Karpas-422 (cell line): ENCODE results near the gene CD2. TPM values are rescaled to one million over a fixed set of nuclear protein-coding genes. Genes with fewer than 3 reads are reported as not detected.

ENCODE experiments used
- DNase-seq: peaks from one replicate; pipeline ENCODE4 v3.0.0-alpha.2; 2015
- H2AFZ ChIP-seq: fragments of 200-600 bp; sonication (generic); 2 replicates; pipeline ENCODE4 v1.6.1; 2014; ENCODE audit warnings: antibody characterized with exemption, low read length, mixed read lengths
- H3K27ac ChIP-seq: fragments of 200-600 bp; sonication (generic); 2 replicates; pipeline ENCODE4 v1.5.1; 2014; ENCODE audit warnings: mild to moderate bottlenecking, low read length, moderate library complexity
- H3K27me3 ChIP-seq: fragments of 200-600 bp; sonication (generic); 2 replicates; pipeline ENCODE4 v1.6.1; 2014; ENCODE audit warnings: low read length, mixed read lengths
- H3K36me3 ChIP-seq: fragments of 200-600 bp; sonication (generic); 2 replicates; pipeline ENCODE4 v1.6.1; 2014; ENCODE audit warnings: low read length, mixed read lengths; ENCODE audit not compliant: insufficient read depth
- H3K4me1 ChIP-seq: fragments of 200-600 bp; sonication (generic); 2 replicates; pipeline ENCODE4 v1.6.1; 2014; ENCODE audit warnings: mild to moderate bottlenecking, low read length, mixed read lengths
- H3K4me2 ChIP-seq: fragments of 200-600 bp; sonication (generic); 2 replicates; pipeline ENCODE4 v1.6.1; 2014; ENCODE audit warnings: low read length, low read depth, mild to moderate bottlenecking; ENCODE audit not compliant: poor library complexity, severe bottlenecking
- H3K4me3 ChIP-seq: fragments of 200-600 bp; sonication (generic); 2 replicates; pipeline ENCODE4 v1.5.1; 2014; ENCODE audit warnings: mild to moderate bottlenecking, antibody characterized with exemption, low read length, mixed read lengths
- H3K79me2 ChIP-seq: fragments of 200-600 bp; sonication (generic); 2 replicates; pipeline ENCODE4 v1.6.1; 2014; ENCODE audit warnings: mild to moderate bottlenecking, low read length, mixed read lengths
- H3K9ac ChIP-seq: fragments of 200-600 bp; sonication (generic); 2 replicates; pipeline ENCODE4 v1.6.0; 2014; ENCODE audit warnings: low read length
- H3K9me2 ChIP-seq: fragments of 200-600 bp; sonication (generic), shearing (Covaris generic); replicated peaks from 2 replicates; pipeline ENCODE4 v1.6.0; 2014; ENCODE audit warnings: mild to moderate bottlenecking, low read length, moderate library complexity; ENCODE audit not compliant: insufficient read depth
- H3K9me3 ChIP-seq: fragments of 300-700, 200-600 bp; sonication (generic); 2 replicates; pipeline ENCODE4 v1.6.1; 2014; ENCODE audit warnings: low read length, mixed read lengths
- H4K20me1 ChIP-seq: fragments of 200-600 bp; sonication (generic); 2 replicates; pipeline ENCODE4 v1.6.1; 2014; ENCODE audit warnings: mild to moderate bottlenecking, antibody characterized with exemption, low read length, low read depth; ENCODE audit not compliant: insufficient read depth
- total RNA-seq: library from RNA; depleted of rRNA; stranded (reverse); fragments of >200 nt; shearing (Covaris generic); gene quantifications from 2 replicates; pipeline ENCODE4 v1.2.3, GENCODE V29; 2014; ENCODE audit warnings: low replicate concordance

The CD2 gene
- total RNA-seq, 1 experiment from 2014 or later: not detected

DNA sequence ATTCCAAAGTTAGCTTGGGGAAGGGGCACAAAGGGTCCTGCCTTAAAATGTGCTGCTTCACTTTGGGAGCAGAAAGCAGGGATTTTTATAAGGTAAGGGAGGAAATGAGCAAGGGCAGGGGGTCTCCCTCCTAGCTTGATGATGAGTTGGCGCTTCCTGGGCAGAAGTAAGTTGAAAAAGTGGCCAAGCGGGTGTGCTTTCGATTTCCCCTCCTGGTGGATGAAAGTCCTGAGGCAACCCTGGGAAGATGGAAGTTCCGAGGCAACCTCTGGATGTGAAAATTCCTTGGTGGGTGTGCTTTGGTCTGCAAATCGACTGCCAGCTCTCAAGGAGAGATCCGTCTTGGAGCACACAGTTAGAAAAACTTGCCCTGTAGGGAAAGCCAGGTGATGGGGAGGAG is 41.7 kb upstream of the CD2 start:
- H3K79me2 ChIP-seq: no peaks in the 10 kb centered on the region
- DNase-seq: no peak
- H3K4me1 ChIP-seq: peaks cover 9% of the 10 kb centered on the region
- H2AFZ ChIP-seq: no peak overlapping the region
- H3K9ac ChIP-seq: no peak overlapping the region
- H3K36me3 ChIP-seq: no peaks in the 10 kb centered on the region
- H3K4me2 ChIP-seq: no peak overlapping the region
- H3K27ac ChIP-seq: no peak overlapping the region
- H3K9me2 ChIP-seq: no peaks in the 10 kb centered on the region
- H4K20me1 ChIP-seq: no peaks in the 10 kb centered on the region
- no peaks in the 10 kb centered on the region for H3K9me3 ChIP-seq
- no peak overlapping the region for H3K4me3 ChIP-seq
- H3K27me3 ChIP-seq: no peaks in the 10 kb centered on the region

DNA sequence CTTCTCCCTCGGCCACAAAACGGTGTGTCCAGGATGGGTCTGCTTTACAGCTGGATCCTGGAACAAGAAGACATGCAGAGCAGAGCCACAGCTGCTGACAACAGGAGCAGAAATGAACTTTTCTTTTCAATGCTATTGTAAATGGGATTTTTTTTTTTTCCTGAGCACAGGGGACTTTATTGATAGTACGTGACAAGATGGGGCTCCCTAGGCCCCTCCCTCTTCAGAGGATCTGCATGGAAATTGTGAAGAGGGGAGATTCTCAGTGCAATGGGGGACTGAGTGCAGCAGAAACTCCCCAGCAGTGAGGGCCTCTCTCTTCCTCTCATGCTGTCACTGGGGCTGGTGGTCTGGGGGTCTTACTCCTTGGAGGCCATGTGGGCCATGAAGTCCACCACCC is 40.8 kb upstream of the CD2 start:
- Histone ChIP-seq H3K9me2 (no peaks in the 10 kb centered on the region), H3K4me1 (peaks cover 9% of the 10 kb centered on the region), H3K9me3 (no peaks in the 10 kb centered on the region), H3K9ac (no peak overlapping the region), H3K4me3 (no peak overlapping the region), H2AFZ (no peak overlapping the region), H3K27ac (no peak overlapping the region), H3K36me3 (no peaks in the 10 kb centered on the region), H4K20me1 (no peaks in the 10 kb centered on the region), H3K4me2 (no peak overlapping the region), H3K79me2 (no peaks in the 10 kb centered on the region), H3K27me3 (no peaks in the 10 kb centered on the region)
- DNase-seq: no peak

DNA sequence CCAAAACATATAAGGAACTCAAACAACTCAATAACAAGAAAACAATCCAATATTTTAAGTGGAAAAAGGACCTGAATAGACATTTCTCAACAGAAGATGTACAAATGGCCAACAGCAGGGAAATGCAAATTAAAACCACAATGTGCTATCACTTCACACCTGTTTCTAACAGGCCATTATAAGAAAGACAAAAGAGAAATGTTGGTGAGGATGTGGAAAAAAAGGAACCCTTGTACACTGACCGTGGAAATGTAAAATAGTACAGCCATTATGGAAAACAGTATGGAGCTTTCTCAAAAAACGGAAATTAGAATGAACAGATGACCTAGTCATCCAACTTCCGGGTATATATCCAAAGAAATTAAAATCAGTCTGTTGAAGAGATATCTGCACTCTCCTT is 37.8 kb upstream of the CD2 start:
- H3K9me2 ChIP-seq: no peaks in the 10 kb centered on the region
- H3K27ac ChIP-seq: no peak overlapping the region
- H3K9ac ChIP-seq: no peak overlapping the region
- peaks cover 9% of the 10 kb centered on the region for H3K4me1 ChIP-seq
- H3K79me2 ChIP-seq: no peaks in the 10 kb centered on the region
- no peaks in the 10 kb centered on the region for H3K36me3 ChIP-seq
- no peak overlapping the region for H3K4me2 ChIP-seq
- no peak overlapping the region for H3K4me3 ChIP-seq
- no peak overlapping the region for H2AFZ ChIP-seq
- H3K27me3 ChIP-seq: no peaks in the 10 kb centered on the region
- no peak for DNase-seq
- H4K20me1 ChIP-seq: no peaks in the 10 kb centered on the region
- H3K9me3 ChIP-seq: no peaks in the 10 kb centered on the region

DNA sequence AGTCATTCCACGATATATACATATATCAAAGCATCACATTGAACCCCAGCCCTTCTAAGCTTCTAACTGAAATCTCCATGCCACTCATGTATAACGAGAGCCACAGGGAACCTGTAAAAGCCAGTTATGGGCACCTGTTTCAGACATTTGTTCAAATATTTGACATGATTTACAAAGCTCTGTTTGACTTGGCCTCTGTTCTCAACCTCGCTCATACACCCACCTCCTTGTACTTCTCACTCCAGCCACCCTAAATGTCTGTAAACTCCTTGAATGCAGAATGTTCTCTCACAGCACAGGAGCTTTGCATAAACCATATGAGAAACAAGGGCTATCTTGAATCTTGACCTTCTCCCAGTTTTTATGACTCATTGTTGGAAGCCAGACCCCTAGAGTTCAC is 36.9 kb upstream of the CD2 start:
- Histone ChIP-seq H3K4me2 (no peak overlapping the region), H3K27me3 (no peaks in the 10 kb centered on the region), H3K9ac (no peak overlapping the region), H3K27ac (no peak overlapping the region), H4K20me1 (no peaks in the 10 kb centered on the region), H3K36me3 (no peaks in the 10 kb centered on the region), H3K9me3 (no peaks in the 10 kb centered on the region), H2AFZ (no peak overlapping the region), H3K9me2 (no peaks in the 10 kb centered on the region), H3K79me2 (no peaks in the 10 kb centered on the region), H3K4me3 (no peak overlapping the region), H3K4me1 (peaks cover 9% of the 10 kb centered on the region)
- no peak for DNase-seq

DNA sequence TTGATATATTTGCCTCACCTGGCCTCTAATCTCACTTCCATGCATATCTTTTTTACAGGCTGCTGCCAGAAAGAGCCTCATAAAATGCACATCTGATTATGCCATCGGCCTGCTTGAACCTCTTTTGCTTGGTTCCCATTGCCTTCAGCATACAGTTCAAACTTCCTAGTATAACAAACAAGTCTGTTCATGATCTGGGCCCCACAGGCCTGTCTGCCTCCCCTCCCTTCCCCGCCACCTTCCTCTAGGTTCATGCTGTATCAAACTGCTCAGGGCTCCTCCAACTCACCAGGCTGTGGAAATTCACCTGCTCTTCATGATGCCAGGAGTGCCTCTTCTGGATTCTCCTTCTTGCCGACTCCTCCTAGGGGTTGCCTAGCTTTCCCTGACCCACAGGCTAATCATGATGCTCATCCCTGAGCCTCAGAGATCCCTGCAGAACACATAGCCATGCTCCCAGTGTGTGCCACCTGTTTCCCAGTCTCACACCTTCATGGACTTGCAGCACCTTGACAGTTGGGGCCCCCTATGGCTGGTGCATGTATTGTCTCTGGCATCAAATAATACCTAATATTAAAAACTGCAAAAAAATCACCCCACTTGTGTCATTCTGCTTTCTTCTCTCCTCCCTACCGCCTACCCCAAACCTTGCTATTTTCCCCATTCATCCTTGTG is 33.7 kb upstream of the CD2 start:
- Histone ChIP-seq H3K4me3 (no peak overlapping the region), H3K36me3 (no peaks in the 10 kb centered on the region), H3K4me2 (no peak overlapping the region), H4K20me1 (no peaks in the 10 kb centered on the region), H2AFZ (no peak overlapping the region), H3K9me2 (no peaks in the 10 kb centered on the region), H3K79me2 (no peaks in the 10 kb centered on the region), H3K9me3 (no peaks in the 10 kb centered on the region), H3K9ac (no peak overlapping the region), H3K4me1 (peaks cover 9% of the 10 kb centered on the region), H3K27me3 (no peaks in the 10 kb centered on the region), H3K27ac (no peak overlapping the region)
- no peak for DNase-seq

DNA sequence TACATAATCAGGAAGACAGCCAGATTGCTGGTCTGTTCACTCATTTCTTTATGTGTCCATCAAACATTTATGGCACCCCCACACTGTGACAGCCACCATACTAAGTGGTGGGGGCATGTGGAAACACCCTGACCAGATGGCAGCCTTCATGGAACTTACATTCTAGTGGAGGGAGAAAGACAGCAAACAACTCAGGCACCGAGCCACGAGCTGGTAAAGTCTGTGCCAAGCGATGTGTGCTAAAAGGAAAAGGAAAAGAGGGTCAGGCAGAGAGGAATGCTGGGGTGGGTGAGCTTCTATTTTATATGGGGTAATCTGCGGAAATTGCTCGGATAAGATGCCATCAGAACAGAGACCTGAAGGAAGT is 33.2 kb upstream of the CD2 start:
- no peaks in the 10 kb centered on the region for H3K79me2 ChIP-seq
- no peak for DNase-seq
- H3K36me3 ChIP-seq: no peaks in the 10 kb centered on the region
- peaks cover 8% of the 10 kb centered on the region for H3K4me1 ChIP-seq
- H3K4me3 ChIP-seq: no peak overlapping the region
- H3K9me2 ChIP-seq: no peaks in the 10 kb centered on the region
- no peaks in the 10 kb centered on the region for H4K20me1 ChIP-seq
- H3K27me3 ChIP-seq: no peaks in the 10 kb centered on the region
- no peak overlapping the region for H3K27ac ChIP-seq
- no peaks in the 10 kb centered on the region for H3K9me3 ChIP-seq
- no peak overlapping the region for H3K9ac ChIP-seq
- no peak overlapping the region for H2AFZ ChIP-seq
- H3K4me2 ChIP-seq: no peak overlapping the region

DNA sequence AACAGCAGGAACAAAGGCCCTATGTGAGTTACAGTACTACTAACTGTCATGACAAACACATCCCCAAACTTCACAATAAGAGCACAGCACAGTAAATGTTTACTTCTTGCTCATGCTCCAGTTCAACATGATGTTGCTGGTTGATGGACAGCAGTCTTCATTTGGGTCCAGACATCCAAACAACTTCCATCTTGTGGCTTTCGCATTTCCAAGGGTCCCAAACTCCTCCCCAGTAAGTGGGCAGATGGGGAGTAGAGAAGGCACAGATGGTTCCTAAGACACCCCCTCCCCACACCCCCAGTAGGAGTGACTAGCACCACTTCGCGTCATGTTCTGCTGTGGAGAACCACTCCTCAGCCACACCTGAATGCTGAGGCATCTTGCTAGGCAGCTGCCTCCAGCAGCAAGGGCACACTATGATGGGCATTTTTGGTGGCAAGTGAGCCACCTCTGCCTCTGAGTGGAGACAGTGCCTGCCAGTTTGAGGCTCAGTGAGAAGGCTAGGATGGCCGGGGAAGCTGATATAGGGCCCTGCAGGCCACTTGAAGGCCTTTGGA is 32.7 kb upstream of the CD2 start:
- Histone ChIP-seq H3K36me3 (no peaks in the 10 kb centered on the region), H3K4me3 (no peak overlapping the region), H2AFZ (no peak overlapping the region), H3K4me1 (peaks cover 3% of the 10 kb centered on the region), H4K20me1 (no peaks in the 10 kb centered on the region), H3K9me3 (no peaks in the 10 kb centered on the region), H3K27ac (no peak overlapping the region), H3K9ac (no peak overlapping the region), H3K27me3 (no peaks in the 10 kb centered on the region), H3K9me2 (no peaks in the 10 kb centered on the region), H3K4me2 (no peak overlapping the region), H3K79me2 (no peaks in the 10 kb centered on the region)
- no peak for DNase-seq

DNA sequence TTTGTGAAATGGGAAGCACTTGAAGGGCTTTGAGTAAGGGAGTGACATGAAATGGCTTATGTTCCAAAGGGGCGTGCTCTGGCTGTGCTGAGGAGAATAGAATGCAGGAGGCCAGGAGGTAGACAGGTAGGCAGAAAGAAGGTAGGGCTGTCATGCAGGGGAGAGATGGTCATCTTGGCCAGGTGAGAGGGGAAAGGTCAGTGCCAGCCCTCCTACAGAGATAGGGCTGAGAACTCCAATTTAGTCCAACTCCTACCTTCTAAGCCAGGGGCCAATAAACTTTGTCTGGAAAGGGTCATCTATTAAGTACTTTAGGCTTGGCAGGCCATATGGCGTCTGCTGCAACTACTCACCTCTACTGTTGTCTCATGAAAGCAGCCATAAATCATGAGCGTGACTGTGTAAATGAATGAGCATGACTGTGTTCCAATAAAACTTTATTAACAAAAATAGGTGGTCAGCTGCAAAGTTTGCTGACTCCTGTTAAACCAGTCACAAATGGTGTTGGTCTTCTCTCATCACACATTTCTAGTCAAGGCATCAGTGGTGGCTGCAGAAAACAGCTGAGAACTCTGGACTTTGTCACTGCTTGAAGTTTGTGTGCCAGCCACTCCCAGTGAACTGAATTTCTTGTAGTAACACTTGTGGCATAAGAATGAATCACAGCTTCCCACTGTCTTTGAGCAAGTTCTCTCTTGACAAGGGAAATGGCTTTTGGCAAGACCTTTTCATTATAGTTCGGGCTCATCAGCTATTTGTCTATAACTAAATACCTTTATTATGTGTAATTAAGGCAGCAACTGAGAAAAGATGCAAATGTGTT is 32.0 kb upstream of the CD2 start:
- Histone ChIP-seq H3K27ac (no peak overlapping the region), H3K9ac (no peak overlapping the region), H3K4me3 (no peak overlapping the region), H4K20me1 (no peaks in the 10 kb centered on the region), H3K79me2 (no peaks in the 10 kb centered on the region), H3K9me3 (no peaks in the 10 kb centered on the region), H3K36me3 (no peaks in the 10 kb centered on the region), H3K4me2 (no peak overlapping the region), H3K4me1 (no peaks in the 10 kb centered on the region), H3K27me3 (no peaks in the 10 kb centered on the region), H2AFZ (no peak overlapping the region), H3K9me2 (no peaks in the 10 kb centered on the region)
- DNase-seq: no peak
